Vagina (tissue), 2 donors: ENCODE results near the gene GLI3.

ENCODE experiments used
- CTCF ChIP-seq, 3 experiments: fragments of 450-650 bp in 2 of 3; fragments of 200-600 bp in 1 of 3; sonication (generic) in 1 of 3; IDR thresholded peaks; one replicate each; pipeline ENCODE4 v1.5.1; 2017 to 2019; ENCODE audit warnings: antibody characterized with exemption in 3 of 3, mild to moderate bottlenecking in 2 of 3, moderate library complexity in 2 of 3
- POLR2A ChIP-seq, 2 donors: fragments of 450-650 bp; IDR thresholded peaks; one replicate each; pipeline ENCODE4 v1.6.1; 2017; ENCODE audit warnings: antibody characterized with exemption in 2 of 2, mild to moderate bottlenecking in 2 of 2, moderate library complexity in 2 of 2

GRCh38 chr7:42231043-42231787 is 5.8 kb downstream of the GLI3 start:
- TF ChIP-seq CTCF (IDR thresholded peaks at IDR 0.05) (no peak), POLR2A (IDR thresholded peaks at IDR 0.05) (no peak)
